HepG2 (cell line): ENCODE measurements around the gene LMTK2. TPM values are rescaled to one million over a fixed set of nuclear protein-coding genes. Genes with fewer than 3 reads are reported as not detected.

Experiments used
- CENPBD1 ChIP-seq: sonication (generic); formaldehyde crosslinking; IDR thresholded peaks from 2 replicates; pipeline ENCODE4 v1.8.0; 2022; ENCODE audit warnings: missing genetic modification reagents, low read depth, mild to moderate bottlenecking, borderline replicate concordance
- DPF2 ChIP-seq: sonication (generic); formaldehyde crosslinking; IDR thresholded peaks from 2 replicates; pipeline ENCODE4 v1.4.0; 2020; ENCODE audit warnings: mild to moderate bottlenecking, low read depth, missing genetic modification reagents, borderline replicate concordance
- KDM3A ChIP-seq: IDR thresholded peaks from 2 replicates; pipeline ENCODE4 v1.6.1; 2018; ENCODE audit warnings: low read depth, missing compliant biosample characterization
- ZBTB40 ChIP-seq, 2 experiments: fragments of 450-650 bp in 1 of 2; sonication (generic) in 1 of 2; formaldehyde crosslinking in 1 of 2; IDR thresholded peaks; 2 replicates each; pipeline versions ENCODE4 v1.6.1 to v1.8.0; 2016 to 2022; ENCODE audit warnings: antibody characterized with exemption in 1 of 2, mild to moderate bottlenecking in 1 of 2, missing genetic modification reagents in 1 of 2
- ZNF282 ChIP-seq: fragments of 450-650 bp; IDR thresholded peaks from 2 replicates; pipeline ENCODE4 v1.6.1; 2018; ENCODE audit not compliant: partially characterized antibody
- ZNF512B ChIP-seq: sonication (generic); formaldehyde crosslinking; IDR thresholded peaks from 2 replicates; pipeline ENCODE4 v1.5.1; 2020; ENCODE audit warnings: missing genetic modification reagents, mild to moderate bottlenecking, borderline replicate concordance
- ZNF609 ChIP-seq: sonication (generic); formaldehyde crosslinking; IDR thresholded peaks from 2 replicates; pipeline ENCODE4 v1.4.0; 2020; ENCODE audit warnings: mild to moderate bottlenecking, missing genetic modification reagents, borderline replicate concordance
- ZNF660 ChIP-seq: sonication (generic); formaldehyde crosslinking; IDR thresholded peaks from 2 replicates; pipeline ENCODE4 v1.5.1; 2020; ENCODE audit warnings: mild to moderate bottlenecking, low read depth, missing genetic modification reagents, borderline replicate concordance
- ZNF83 ChIP-seq: sonication (generic); formaldehyde crosslinking; IDR thresholded peaks from 2 replicates; pipeline ENCODE4 v1.4.0; 2020; ENCODE audit warnings: missing genetic modification reagents, mild to moderate bottlenecking, borderline replicate concordance
- polyA plus RNA-seq, 8 experiments: library from polyadenylated mRNA; depleted of rRNA in 3 of 8; stranded (reverse) in 7 of 8; unstranded in 1 of 8; fragments of >200 nt; fragmentation: Illumina TruSeq in 4 of 8; extraction: Trizol in 4 of 8; gene quantifications; 2 replicates each; pipeline versions ENCODE4 v1.2.1 to v1.2.3, GENCODE V29; 2011 to 2016; ENCODE audit warnings: low read depth in 4 of 8, missing spikeins in 1 of 8, mixed read lengths in 1 of 8; ENCODE audit not compliant: insufficient read depth in 1 of 8
- total RNA-seq, 5 experiments: library from RNA; depleted of rRNA; stranded (reverse); fragments of >200 nt; fragmentation: Illumina TruSeq; extraction: Trizol; gene quantifications; 2 replicates each; pipeline ENCODE4 v1.2.3, GENCODE V29; 2016; ENCODE audit warnings: low read depth in 1 of 5

The LMTK2 gene
- total and polyA plus RNA-seq, 2 of the 13 experiments (the other 11 are each of a cell fraction or from before 2014, with no cell fraction given): 9.5 to 11.7 TPM

GRCh38 chr7:98106647-98107312 is at the start of gene LMTK2 (continued):
- TF ChIP-seq ZBTB40 (IDR thresholded peaks at IDR 0.05): no peak
- peak; percentile 61; the same call in 1 of the 2 replicates for TF ChIP-seq ZBTB40 (CRISPR knock-in tag; IDR thresholded peaks at IDR 0.05)
- TF ChIP-seq CENPBD1 (CRISPR knock-in tag): no peak
- TF ChIP-seq ZNF609 (CRISPR knock-in tag): no peak; the same call in 1 of the 2 replicates
- peak; percentile 88 for TF ChIP-seq KDM3A (CRISPR knock-in tag)
- TF ChIP-seq ZNF660 (CRISPR knock-in tag): no peak
- no peak for TF ChIP-seq ZNF282
- no peak for TF ChIP-seq ZNF512B (CRISPR knock-in tag)
- no peak for TF ChIP-seq DPF2
- peak; percentile 98; the same call in 1 of the 2 replicates for TF ChIP-seq ZNF83 (CRISPR knock-in tag)
